Mesodermal cell (in vitro differentiated cells): ENCODE measurements around the gene KRT78.

Source experiments
- H3K27ac ChIP-seq: 2 replicates; pipeline ENCODE4 v1.7.0; 2013; ENCODE audit warnings: mild to moderate bottlenecking, low read depth, low read length, moderate library complexity; ENCODE audit not compliant: severe bottlenecking
- H3K36me3 ChIP-seq: 2 replicates; pipeline ENCODE4 v1.7.1; 2013; ENCODE audit warnings: mild to moderate bottlenecking, low read length, moderate library complexity; ENCODE audit not compliant: control insufficient read depth, insufficient read depth
- H3K4me1 ChIP-seq: one replicate; pipeline ENCODE4 v1.7.1; 2013; ENCODE audit warnings: mild to moderate bottlenecking, low read length; ENCODE audit not compliant: insufficient read depth, control insufficient read depth, poor library complexity, severe bottlenecking
- H3K4me3 ChIP-seq: 2 replicates; pipeline ENCODE4 v1.7.0; 2013; ENCODE audit warnings: low read length, control low read depth, mild to moderate bottlenecking; ENCODE audit not compliant: insufficient read depth, poor library complexity, severe bottlenecking; ENCODE audit errors: extremely low read depth
- H3K9me3 ChIP-seq: 2 replicates; pipeline ENCODE4 v1.7.1; 2013; ENCODE audit warnings: mild to moderate bottlenecking, low read length, moderate library complexity; ENCODE audit not compliant: control insufficient read depth
- WGBS, 2 experiments: methylation state at CpG; one replicate each; pipeline ENCODE4 v1.1.5; 2013; ENCODE audit warnings: missing lambda C conversion rate in 2 of 2; ENCODE audit not compliant: insufficient coverage in 2 of 2; 5-methylcytosine and 5-hydroxymethylcytosine counted together

KRT78 gene

DNA sequence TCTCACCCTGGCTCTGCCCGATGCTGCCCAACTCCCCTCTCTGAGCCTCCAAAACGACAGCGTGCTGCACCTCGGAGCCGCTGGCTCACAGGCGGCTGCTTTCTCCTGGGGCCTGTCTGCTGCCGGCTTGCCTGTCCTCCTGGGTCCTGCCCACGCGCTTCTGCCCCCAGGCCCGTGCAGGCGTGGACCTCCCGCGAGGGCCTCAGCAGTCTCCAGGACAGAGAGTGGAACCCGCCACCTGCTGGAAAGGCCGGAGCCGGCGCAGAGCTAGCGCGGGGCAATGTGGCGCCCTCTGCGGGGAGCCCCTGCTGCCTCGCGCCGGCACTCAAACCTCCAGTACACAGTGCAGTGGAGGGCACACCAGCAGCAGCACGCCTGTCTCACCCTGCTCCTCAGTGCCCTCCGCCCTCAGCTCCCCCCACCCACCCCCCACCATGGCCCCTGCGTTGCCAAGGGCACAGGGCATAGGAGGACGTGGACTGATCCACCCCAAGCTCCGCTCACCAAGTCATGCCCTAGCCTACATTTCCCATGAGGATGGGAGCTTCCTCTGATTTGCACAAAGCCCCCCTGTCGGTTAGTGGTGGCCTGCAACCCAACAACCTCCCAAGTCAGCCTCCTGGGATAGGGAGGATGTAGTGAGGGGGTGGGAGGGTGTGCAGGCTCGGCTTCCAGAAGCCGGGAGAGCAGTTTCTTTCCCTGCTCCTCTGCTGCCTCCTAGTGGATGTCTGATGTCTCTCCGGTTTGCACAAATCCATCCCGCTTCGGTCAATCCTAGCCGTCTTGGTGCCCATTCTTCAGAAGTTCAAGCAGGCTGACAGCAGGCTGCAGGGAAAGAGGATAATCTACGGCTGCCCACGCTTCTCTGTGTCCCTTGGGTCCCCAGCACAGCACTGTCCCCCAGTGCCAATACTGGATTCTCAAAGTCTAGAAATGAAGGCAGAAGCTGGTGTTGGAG, 30.9 kb upstream of the KRT78 start:
- WGBS, 2 experiments, result 8 to 10% methylated on average over 30 to 31 of the region's 38 CpGs
- H3K4me1 ChIP-seq, result peaks cover 21% of the 10 kb centered on the region
- H3K36me3 ChIP-seq, result no peaks in the 10 kb centered on the region
- no peak overlapping the region for H3K27ac ChIP-seq
- no peak overlapping the region for H3K4me3 ChIP-seq
- H3K9me3 ChIP-seq, result no peaks in the 10 kb centered on the region

DNA sequence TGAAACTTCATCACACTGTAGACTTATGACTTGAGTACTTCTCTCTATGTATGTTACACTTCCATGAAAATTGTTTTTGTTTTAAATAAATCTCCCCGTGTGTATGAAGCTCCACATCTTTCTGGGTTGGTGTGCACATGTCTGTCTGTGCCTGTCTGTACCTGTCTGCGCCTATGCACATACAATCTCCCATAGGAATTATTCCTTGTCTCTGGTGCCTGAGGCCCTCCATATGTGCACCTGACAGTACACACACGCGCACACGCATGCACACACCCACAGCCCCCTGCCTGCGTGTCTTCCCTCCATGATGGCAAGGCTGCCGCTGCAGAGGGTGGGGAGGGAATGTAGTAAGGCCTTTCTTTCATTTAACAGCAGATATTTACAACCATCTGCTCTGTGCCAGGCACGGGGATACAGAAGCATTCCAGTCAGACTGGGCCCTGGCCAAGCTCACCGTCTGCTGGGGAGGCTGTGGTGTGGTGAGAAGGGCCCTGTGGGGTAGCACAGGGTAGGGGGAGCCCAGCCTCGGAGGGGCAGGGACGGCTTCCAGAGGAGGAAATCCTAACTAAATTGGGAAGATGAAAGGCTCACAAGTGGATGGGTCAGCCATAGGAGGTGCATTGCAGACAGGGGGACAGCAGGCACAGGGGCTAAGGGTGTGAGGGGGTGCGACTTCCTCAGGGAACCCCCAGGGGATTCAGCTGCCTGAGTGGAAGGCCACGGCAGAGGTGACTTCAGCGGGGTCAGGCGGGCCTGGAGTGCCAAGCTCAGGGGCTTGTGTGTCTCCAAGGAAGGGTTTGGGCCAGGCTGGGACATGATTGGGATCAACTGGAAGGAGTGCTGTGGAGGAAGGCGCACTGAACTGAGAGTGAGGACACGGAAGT, 30.0 kb upstream of the KRT78 start:
- Histone ChIP-seq H3K4me1 (peaks cover 18% of the 10 kb centered on the region), H3K4me3 (no peak overlapping the region), H3K36me3 (no peaks in the 10 kb centered on the region), H3K27ac (no peak overlapping the region), H3K9me3 (no peaks in the 10 kb centered on the region)
- 86 to 92% methylated on average over 15 of the region's 17 CpGs for WGBS, 2 experiments

DNA sequence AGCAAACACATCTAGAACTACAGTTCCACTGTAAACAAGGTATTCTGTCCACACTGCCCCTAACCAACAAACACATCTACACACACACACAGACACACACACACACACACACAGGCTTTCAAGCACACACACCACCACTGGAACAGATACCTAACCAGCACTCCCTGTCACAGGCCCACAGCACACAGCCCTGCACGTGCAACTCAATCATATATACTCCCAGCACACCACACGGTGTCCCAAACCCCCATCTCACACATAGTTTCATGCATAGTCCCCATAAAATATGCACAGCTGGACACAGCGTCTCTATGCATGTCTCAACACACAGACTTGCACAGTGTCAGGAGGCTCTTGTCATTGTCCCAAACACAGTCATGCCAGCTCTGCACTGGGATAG, 28.4 kb upstream of the KRT78 start:
- Histone ChIP-seq H3K4me1 (peaks cover 32% of the 10 kb centered on the region), H3K36me3 (no peaks in the 10 kb centered on the region), H3K4me3 (no peak overlapping the region), H3K9me3 (no peaks in the 10 kb centered on the region), H3K27ac (no peak overlapping the region)
- WGBS, 2 experiments, result 74 to 84% methylated on average over 3 of the region's 3 CpGs

DNA sequence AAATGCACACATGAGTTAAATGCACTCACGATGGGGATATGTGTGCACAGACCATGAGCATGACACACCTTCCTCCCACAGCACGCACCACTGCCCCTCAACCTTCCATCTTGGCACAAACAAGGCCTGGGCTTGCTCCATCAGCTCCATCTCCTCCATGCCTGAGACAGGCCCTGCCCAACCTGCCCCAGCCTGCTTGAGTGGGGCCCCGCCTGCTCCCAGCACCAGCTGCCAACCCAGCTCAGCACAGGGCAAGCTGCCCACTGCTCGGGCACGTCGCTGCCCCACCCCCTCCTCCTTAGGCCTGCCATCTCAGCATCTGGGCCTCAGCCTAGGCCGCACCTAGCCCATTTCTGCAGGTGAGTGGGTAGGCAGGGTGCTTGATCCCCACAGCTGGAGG, 27.6 kb upstream of the KRT78 start:
- Histone ChIP-seq H3K9me3 (no peaks in the 10 kb centered on the region), H3K27ac (no peak overlapping the region), H3K36me3 (no peaks in the 10 kb centered on the region), H3K4me3 (no peak overlapping the region), H3K4me1 (peaks cover 40% of the 10 kb centered on the region)
- 91 to 100% methylated on average over 2 to 3 of the region's 7 CpGs for WGBS, 2 experiments

DNA sequence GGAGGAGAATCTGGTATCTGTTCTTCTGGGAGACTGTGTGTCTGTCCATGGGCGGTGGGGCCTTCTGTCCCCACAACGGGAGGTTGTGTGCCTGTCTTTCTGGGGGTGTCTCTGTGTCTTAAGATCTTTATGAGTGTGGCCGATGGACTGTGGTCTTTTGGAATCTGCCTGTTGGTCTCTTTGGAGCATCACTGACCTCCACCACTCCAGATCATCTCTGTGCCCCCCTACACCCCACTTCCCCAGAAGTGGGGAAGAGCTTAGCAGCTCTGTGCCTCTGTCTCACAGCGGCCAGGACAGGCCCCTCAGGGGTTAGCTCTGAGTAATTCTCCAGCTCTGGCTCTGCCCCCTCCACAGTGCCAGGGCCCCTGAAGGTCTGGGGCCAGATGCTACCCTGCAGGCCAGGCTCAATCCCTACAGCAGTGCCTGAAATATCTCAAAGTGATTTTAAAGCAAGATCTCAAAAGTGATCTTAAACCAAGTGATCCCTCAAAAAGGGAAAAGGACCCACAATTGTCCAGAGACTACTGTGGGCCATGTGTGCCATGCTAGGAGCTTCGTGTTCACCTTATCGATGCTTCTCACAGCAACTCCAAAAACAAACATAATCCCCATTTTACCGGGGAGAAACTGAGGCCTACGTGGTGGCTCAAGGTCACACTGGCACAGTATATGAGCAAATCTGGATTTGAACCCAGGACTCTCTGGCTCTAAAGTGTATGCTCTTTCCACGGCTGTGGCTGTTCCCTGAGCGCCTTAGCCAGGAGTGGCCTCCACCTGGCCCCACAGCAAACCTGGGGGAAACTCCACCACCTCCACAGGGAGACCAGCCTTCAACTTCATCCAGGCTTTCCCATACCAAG, 26.0 kb upstream of the KRT78 start:
- H3K36me3 ChIP-seq, result no peaks in the 10 kb centered on the region
- H3K4me3 ChIP-seq, result no peak overlapping the region
- H3K27ac ChIP-seq, result peak overlapping the region; percentile 80
- 83 to 88% methylated on average over 6 to 9 of the region's 10 CpGs for WGBS, 2 experiments
- H3K4me1 ChIP-seq, result peaks cover 50% of the 10 kb centered on the region
- no peaks in the 10 kb centered on the region for H3K9me3 ChIP-seq

DNA sequence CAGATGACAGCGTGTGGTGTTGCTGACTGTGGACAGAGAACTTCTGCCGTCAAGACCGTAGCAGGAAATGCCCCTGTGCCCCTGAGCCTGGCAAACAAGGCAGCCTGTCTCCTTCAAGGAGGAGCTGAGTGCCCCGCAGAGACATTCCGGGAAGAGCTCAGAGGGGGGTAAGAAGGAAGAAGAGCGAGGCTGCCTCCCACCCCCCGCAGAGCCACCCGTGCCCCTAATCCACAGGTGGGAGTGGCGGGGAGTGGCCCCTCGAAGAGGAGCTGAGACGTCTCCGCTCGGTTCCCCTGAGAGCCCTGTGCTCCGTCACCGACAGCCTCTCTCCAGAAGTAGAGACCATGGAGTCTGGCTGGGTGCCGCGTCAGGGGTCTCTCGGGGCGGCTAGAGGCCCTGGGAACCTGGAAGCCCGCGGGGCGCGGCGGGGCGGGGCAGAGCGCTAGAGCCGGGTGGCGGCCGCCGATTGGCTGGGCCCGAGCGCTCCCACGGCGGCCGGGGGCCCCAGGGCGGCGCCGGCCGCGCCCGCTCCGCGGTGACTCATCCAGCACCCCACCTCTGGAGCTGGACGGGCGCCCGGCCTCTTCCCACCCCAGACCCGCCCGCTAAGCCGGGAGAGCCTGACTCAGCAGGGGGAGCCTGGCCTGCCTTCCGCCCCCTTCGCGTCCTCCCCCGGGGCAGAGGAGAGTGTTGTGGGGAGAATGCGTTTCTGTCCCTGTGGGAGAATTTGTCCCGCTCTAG, 25.2 kb upstream of the KRT78 start:
- Histone ChIP-seq H3K4me3 (peak overlapping the region; percentile 21), H3K4me1 (peaks cover 46% of the 10 kb centered on the region), H3K9me3 (no peaks in the 10 kb centered on the region), H3K27ac (peak overlapping the region; percentile 81), H3K36me3 (no peaks in the 10 kb centered on the region)
- whole genome bisulfite sequencing, 2 experiments, result 6 to 11% methylated on average over 26 to 44 of the region's 55 CpGs

DNA sequence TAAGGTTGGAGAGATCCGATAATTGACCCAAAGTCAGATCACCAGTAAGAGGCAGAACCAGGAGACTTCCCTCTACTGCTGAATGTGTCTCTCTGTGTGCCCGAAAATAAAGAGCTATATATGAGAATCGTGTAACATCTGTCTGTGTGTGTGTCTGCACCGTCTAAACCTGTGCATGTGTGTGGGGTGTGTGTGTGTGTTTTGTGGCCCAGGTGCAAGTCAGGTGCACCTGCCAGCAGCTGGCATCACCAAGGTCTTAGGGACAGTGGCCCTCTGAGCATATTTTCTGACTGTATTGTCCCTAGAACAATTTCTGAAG, 24.7 kb upstream of the KRT78 start:
- peak overlapping the region; percentile 81 for H3K27ac ChIP-seq
- H3K9me3 ChIP-seq, result no peaks in the 10 kb centered on the region
- no peaks in the 10 kb centered on the region for H3K36me3 ChIP-seq
- H3K4me3 ChIP-seq, result peak overlapping the region; percentile 21
- H3K4me1 ChIP-seq, result peaks cover 43% of the 10 kb centered on the region
- WGBS, 2 experiments, result 94 to 96% methylated on average over 3 to 4 of the region's 4 CpGs

DNA sequence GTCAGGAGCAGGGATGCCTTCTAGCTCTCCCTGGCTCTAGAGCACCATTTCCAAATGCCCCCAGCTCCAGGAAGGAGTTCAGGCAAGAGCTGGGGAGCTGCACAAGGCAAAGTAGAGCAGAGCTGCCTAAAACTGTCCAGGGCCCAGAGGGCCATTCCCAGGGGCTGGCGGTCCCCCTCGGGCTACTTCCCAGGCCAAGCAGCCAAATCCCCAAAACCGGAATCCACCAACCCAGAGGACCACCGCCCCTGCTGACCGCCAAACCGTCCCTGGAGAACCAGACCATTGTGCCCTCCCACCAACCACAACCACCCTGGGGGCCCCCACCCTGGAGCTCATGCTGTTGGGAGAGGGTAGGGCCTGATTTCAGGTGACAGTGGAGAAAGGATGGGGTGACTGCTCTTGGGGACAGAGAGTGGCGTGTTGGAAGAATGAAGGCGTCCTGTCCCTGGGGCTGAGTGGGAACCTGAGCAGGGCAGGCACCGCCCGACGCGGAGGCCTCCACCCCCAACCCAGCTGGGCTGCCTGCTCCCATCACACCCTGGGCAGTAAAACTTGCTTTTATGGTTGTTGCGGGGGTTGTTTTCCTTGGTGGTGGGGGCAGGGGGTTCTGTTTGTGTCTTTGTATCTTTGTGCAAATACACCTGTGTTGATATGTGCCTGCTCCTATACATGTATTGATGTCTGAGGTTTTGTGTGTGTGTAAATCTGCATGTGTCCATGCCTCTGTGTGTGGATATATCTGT, 24.0 kb upstream of the KRT78 start:
- no peaks in the 10 kb centered on the region for H3K36me3 ChIP-seq
- H3K4me1 ChIP-seq, result peaks cover 41% of the 10 kb centered on the region
- H3K9me3 ChIP-seq, result no peaks in the 10 kb centered on the region
- WGBS, 2 experiments, result 93 to 94% methylated on average over 8 of the region's 13 CpGs
- no peak overlapping the region for H3K27ac ChIP-seq
- no peak overlapping the region for H3K4me3 ChIP-seq

DNA sequence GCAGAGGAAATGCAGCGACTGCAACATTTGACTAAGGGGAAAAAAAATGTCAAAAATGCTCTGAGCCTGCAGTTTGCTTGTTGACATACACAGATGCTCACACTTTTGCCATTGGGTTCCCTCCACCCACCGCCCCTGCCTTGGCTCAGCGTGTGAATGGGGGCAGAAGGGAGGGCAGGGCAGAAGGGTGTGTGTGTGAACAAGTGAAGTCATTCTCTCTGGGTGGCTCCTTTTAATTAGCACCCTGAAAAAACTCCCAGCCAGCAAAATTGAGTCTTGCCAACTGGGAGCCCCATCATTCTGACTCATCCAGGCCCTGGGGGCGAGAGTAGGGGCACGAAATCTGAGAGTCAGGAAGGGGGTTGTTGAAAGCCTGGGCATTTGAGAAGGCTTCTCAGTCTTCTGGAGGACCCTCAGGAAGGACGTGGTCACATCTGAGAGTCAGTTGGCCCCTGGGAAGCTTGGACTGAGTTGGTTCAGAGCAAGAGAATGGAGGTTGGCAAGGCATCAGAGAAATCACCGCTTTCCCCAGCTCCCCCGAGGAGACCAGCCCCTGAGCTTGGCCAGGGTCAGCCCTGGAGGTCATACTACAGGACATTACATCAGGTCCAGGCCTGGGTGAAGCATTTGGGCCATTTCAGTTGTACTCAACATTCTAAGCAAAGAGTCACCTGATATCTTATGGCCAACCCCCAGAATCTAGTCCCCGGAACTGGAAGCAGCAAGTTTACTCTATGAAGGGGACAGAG, 22.7 kb upstream of the KRT78 start:
- peak overlapping the region; percentile 59 for H3K27ac ChIP-seq
- H3K36me3 ChIP-seq, result no peaks in the 10 kb centered on the region
- 58 to 77% methylated on average over 6 to 7 of the region's 9 CpGs for WGBS, 2 experiments
- no peak overlapping the region for H3K4me3 ChIP-seq
- peaks cover 40% of the 10 kb centered on the region for H3K4me1 ChIP-seq
- H3K9me3 ChIP-seq, result no peaks in the 10 kb centered on the region
